ENCODE measurements around the gene LMAN2L. TPM values are rescaled to one million over a fixed set of nuclear protein-coding genes. Genes with fewer than 3 reads are reported as not detected.

LMAN2L gene
- total and polyA plus RNA-seq, 7 donors, result 8.6 to 24.1 (median 12.7) TPM

DNA sequence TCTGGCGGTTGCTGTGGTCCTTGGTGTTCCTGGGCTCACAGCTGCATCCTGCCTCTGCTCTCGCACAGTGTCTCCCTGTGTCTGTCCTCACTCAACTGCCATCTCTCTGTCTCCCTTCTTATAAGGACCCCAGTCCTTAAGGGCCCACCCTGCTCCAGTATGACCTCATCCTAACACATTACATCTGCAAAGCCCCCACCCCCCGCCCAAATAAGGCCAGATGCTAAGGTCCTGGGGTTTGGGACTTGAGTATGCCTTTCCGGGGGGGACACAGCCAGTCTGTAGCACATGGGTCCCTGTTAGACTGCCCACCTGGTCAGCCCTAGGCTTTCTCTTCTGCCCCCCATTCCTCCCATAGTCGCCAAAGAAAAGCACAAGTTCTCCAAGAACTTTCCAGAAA, 56.6 kb downstream of the LMAN2L start:
- no peaks in the 10 kb centered on the region for H3K36me3 ChIP-seq (ENCODE audit: insufficient read depth in 1 of 2, low read depth in 1 of 2)
- no peak for DNase-seq
- WGBS, 3 donors, result 77 to 80% (median 79%) methylated on average over 5 of the region's 5 CpGs
- intact Hi-C loops (cut with DNase I), result no loop called here
- H3K4me3 ChIP-seq, result no peak overlapping the region
- no peaks in the 10 kb centered on the region for H3K9me3 ChIP-seq
- no peak overlapping the region for H3K27ac ChIP-seq
- ATAC-seq, result no peak
- TF ChIP-seq, protein P1, sequence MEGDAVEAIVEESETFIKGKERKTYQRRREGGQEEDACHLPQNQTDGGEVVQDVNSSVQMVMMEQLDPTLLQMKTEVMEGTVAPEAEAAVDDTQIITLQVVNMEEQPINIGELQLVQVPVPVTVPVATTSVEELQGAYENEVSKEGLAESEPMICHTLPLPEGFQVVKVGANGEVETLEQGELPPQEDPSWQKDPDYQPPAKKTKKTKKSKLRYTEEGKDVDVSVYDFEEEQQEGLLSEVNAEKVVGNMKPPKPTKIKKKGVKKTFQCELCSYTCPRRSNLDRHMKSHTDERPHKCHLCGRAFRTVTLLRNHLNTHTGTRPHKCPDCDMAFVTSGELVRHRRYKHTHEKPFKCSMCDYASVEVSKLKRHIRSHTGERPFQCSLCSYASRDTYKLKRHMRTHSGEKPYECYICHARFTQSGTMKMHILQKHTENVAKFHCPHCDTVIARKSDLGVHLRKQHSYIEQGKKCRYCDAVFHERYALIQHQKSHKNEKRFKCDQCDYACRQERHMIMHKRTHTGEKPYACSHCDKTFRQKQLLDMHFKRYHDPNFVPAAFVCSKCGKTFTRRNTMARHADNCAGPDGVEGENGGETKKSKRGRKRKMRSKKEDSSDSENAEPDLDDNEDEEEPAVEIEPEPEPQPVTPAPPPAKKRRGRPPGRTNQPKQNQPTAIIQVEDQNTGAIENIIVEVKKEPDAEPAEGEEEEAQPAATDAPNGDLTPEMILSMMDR (IDR thresholded peaks at IDR 0.05), result no peak
- no peaks in the 10 kb centered on the region for H3K4me1 ChIP-seq
- H3K27me3 ChIP-seq (ENCODE audit: insufficient read depth in 3 of 3, low read length in 2 of 3), result no peaks in the 10 kb centered on the region

DNA sequence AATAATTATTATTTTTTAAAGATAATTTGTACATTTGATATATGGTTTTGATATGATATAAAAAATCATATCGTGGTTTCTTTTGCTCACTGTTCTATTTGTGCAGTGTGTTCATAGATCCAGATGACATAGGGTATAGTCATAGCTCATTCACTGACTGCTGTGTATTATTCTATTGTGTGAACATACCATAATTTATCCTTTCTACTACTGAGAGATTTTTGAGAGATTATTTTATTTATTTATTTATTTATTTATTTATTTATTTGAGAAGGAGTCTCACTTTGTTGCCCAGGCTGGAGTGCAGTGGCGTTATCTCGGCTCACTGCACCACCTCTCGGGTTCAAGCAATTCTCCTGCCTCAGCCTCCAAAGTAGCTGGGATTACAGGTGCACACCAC, 58.3 kb downstream of the LMAN2L start:
- intact Hi-C loops (cut with DNase I), result no loop called here
- Histone ChIP-seq H3K9me3 (no peaks in the 10 kb centered on the region), H3K4me1 (no peaks in the 10 kb centered on the region), H3K27ac (no peak overlapping the region), H3K4me3 (no peak overlapping the region), H3K27me3 (ENCODE audit: insufficient read depth in 3 of 3, low read length in 2 of 3) (no peaks in the 10 kb centered on the region), H3K36me3 (ENCODE audit: insufficient read depth in 1 of 2, low read depth in 1 of 2) (no peaks in the 10 kb centered on the region)
- no peak for ATAC-seq
- no peak for DNase-seq
- TF ChIP-seq, protein P1 (IDR thresholded peaks at IDR 0.05), result no peak
- 93 to 96% (median 96%) methylated on average over 4 of the region's 4 CpGs for WGBS, 3 donors

DNA sequence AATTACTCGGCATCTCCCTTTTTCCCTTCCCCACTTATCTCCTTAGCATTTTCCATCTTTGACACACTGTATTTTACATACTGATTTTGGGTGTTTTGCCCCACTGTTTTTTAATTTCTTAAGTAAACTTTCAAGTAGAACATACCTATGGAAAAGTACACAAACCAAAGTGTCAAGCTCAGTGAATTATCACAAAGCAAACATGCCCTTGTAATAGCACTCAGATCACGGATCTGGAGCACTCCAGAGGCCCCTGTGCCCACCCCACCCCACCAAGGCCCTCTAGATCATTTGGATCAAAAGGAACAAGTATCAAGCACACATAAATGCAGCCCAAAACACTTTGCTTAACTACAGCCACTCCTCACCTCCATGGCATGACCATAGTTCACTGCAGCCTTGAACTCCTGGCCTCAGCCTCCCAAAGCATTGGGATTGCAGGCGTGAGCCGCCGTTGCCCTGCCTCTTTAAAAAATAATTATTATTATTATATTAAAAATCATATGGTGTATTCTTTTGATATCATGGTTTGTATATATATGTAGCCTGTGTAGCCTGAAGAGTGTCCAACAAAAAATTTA, 59.2 kb downstream of the LMAN2L start:
- no peak overlapping the region for H3K4me3 ChIP-seq
- H3K27ac ChIP-seq, result no peak overlapping the region
- no peaks in the 10 kb centered on the region for H3K4me1 ChIP-seq
- no peaks in the 10 kb centered on the region for H3K36me3 ChIP-seq (ENCODE audit: insufficient read depth in 1 of 2, low read depth in 1 of 2)
- ATAC-seq (no peak), DNase-seq (no peak)
- H3K9me3 ChIP-seq, result no peaks in the 10 kb centered on the region
- H3K27me3 ChIP-seq (ENCODE audit: insufficient read depth in 3 of 3, low read length in 2 of 3), result no peaks in the 10 kb centered on the region
- TF ChIP-seq, protein P1 (IDR thresholded peaks at IDR 0.05), result no peak
- intact Hi-C loops (cut with DNase I), result no loop called here
- 86 to 90% (median 89%) methylated on average over 5 of the region's 5 CpGs for WGBS, 3 donors

DNA sequence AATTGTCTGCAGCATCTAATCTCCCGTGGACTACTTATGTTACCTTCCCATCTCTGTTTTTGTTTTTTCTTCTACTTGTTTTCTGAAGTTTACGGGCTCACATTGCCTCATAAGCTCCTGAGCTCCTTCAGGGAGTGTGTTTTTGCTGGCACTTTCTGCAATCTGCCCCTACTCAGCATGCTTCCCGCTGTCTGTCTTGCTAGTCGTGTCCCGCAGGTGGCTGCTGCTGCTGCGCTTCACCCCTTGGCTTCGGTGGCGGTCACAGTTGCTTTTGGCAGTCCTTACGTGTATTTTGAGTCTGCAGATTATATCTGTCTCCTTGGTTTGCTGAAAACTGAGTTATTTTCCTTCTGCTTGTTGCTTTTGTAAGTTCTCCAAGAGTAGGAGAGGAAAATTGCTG, 60.0 kb downstream of the LMAN2L start:
- Histone ChIP-seq H3K27me3 (ENCODE audit: insufficient read depth in 3 of 3, low read length in 2 of 3) (no peaks in the 10 kb centered on the region), H3K4me3 (no peak overlapping the region), H3K4me1 (no peaks in the 10 kb centered on the region), H3K9me3 (no peaks in the 10 kb centered on the region), H3K27ac (no peak overlapping the region), H3K36me3 (ENCODE audit: insufficient read depth in 1 of 2, low read depth in 1 of 2) (no peaks in the 10 kb centered on the region)
- WGBS, 3 donors, result 32 to 38% (median 32%) methylated on average over 9 of the region's 9 CpGs
- intact Hi-C loops (cut with DNase I), result no loop called here
- TF ChIP-seq, protein P1 (IDR thresholded peaks at IDR 0.05), result no peak
- no peak for DNase-seq
- ATAC-seq, result no peak
